ENCODE data around the gene PARVG.

PARVG gene

GRCh38 chr22:44199866-44200265, 19.1 kb downstream of the PARVG start:
- Histone ChIP-seq H3K4me1 (peaks cover 56% of the 10 kb centered on the region), H3K9ac (no peak overlapping the region), H4K20me1 (peaks cover 60% of the 10 kb centered on the region), H3K36me3 (peaks cover 11% of the 10 kb centered on the region; the same call in 1 of the 2 replicates), H3K9me3 (no peaks in the 10 kb centered on the region), H3K4me2 (peak overlapping the region; percentile 85), H3K4me3 (no peak overlapping the region), H3K27me3 (peaks cover 9% of the 10 kb centered on the region; the same call in 1 of the 2 replicates), H3K27ac (no peak overlapping the region)
- TF ChIP-seq Cebpa-rat (IDR thresholded peaks at IDR 0.05) = no peak

- peaks cover 9% of the 10 kb centered on the region; the same call in 1 of the 2 replicates for H3K27me3 ChIP-seq
- H3K9ac ChIP-seq = no peak overlapping the region
- peaks cover 56% of the 10 kb centered on the region for H3K4me1 ChIP-seq
- no peak for TF ChIP-seq Cebpa-rat (IDR thresholded peaks at IDR 0.05)
- H4K20me1 ChIP-seq = peaks cover 60% of the 10 kb centered on the region
- H3K9me3 ChIP-seq = no peaks in the 10 kb centered on the region
- H3K27ac ChIP-seq = 0 out of 2 replicates have a peak overlapping the region, but pooled peaks have one; percentile 25
- peaks cover 11% of the 10 kb centered on the region; the same call in 1 of the 2 replicates for H3K36me3 ChIP-seq
- peak overlapping the region; percentile 85 for H3K4me2 ChIP-seq
- H3K4me3 ChIP-seq = no peak overlapping the region
Measured at GRCh38 chr22:44200451-44200850, 19.7 kb downstream of the PARVG start.

- no peaks in the 10 kb centered on the region for H3K9me3 ChIP-seq
- H4K20me1 ChIP-seq = peaks cover 62% of the 10 kb centered on the region
- H3K9ac ChIP-seq = no peak overlapping the region
- H3K36me3 ChIP-seq = peaks cover 11% of the 10 kb centered on the region; the same call in 1 of the 2 replicates
- H3K4me1 ChIP-seq = peaks cover 56% of the 10 kb centered on the region
- no peak overlapping the region for H3K27ac ChIP-seq
- H3K4me2 ChIP-seq = peak overlapping the region; percentile 85
- H3K27me3 ChIP-seq = peaks cover 9% of the 10 kb centered on the region; the same call in 1 of the 2 replicates
- no peak overlapping the region for H3K4me3 ChIP-seq
- no peak for TF ChIP-seq Cebpa-rat (IDR thresholded peaks at IDR 0.05)
Measured at GRCh38 chr22:44200855-44201550, 20.3 kb downstream of the PARVG start.

GRCh38 chr22:44201665-44202064, 20.9 kb downstream of the PARVG start:
- Histone ChIP-seq H3K4me2 (peak overlapping the region; percentile 85), H3K27me3 (peaks cover 9% of the 10 kb centered on the region; the same call in 1 of the 2 replicates), H3K9ac (no peak overlapping the region), H3K4me3 (no peak overlapping the region), H3K27ac (no peak overlapping the region), H4K20me1 (peaks cover 64% of the 10 kb centered on the region), H3K4me1 (peaks cover 50% of the 10 kb centered on the region), H3K36me3 (peaks cover 11% of the 10 kb centered on the region; the same call in 1 of the 2 replicates), H3K9me3 (no peaks in the 10 kb centered on the region)
- no peak for TF ChIP-seq Cebpa-rat (IDR thresholded peaks at IDR 0.05)

- no peaks in the 10 kb centered on the region for H3K9me3 ChIP-seq
- H3K4me3 ChIP-seq = no peak overlapping the region
- no peak overlapping the region for H3K27ac ChIP-seq
- no peak for TF ChIP-seq Cebpa-rat (IDR thresholded peaks at IDR 0.05)
- peaks cover 9% of the 10 kb centered on the region; the same call in 1 of the 2 replicates for H3K27me3 ChIP-seq
- H3K36me3 ChIP-seq = peaks cover 11% of the 10 kb centered on the region; the same call in 1 of the 2 replicates
- no peak overlapping the region for H3K9ac ChIP-seq
- no peak overlapping the region for H3K4me2 ChIP-seq
- H3K4me1 ChIP-seq = peaks cover 48% of the 10 kb centered on the region
- peaks cover 64% of the 10 kb centered on the region for H4K20me1 ChIP-seq
Measured at GRCh38 chr22:44202261-44202789, 21.6 kb downstream of the PARVG start.

GRCh38 chr22:44203203-44203602, 22.5 kb downstream of the PARVG start:
- Histone ChIP-seq H3K4me3 (no peak overlapping the region), H3K9ac (no peak overlapping the region), H3K27me3 (peaks cover 9% of the 10 kb centered on the region; the same call in 1 of the 2 replicates), H3K4me1 (peaks cover 48% of the 10 kb centered on the region), H4K20me1 (peaks cover 64% of the 10 kb centered on the region), H3K4me2 (no peak overlapping the region), H3K9me3 (no peaks in the 10 kb centered on the region), H3K27ac (no peak overlapping the region), H3K36me3 (peaks cover 11% of the 10 kb centered on the region; the same call in 1 of the 2 replicates)
- TF ChIP-seq Cebpa-rat (IDR thresholded peaks at IDR 0.05) = no peak

- Histone ChIP-seq H4K20me1 (peaks cover 59% of the 10 kb centered on the region), H3K27me3 (peaks cover 9% of the 10 kb centered on the region; the same call in 1 of the 2 replicates), H3K4me3 (no peak overlapping the region), H3K4me2 (peak overlapping the region; percentile 71), H3K9me3 (peaks cover 7% of the 10 kb centered on the region; the same call in 1 of the 2 replicates), H3K9ac (no peak overlapping the region), H3K27ac (no peak overlapping the region), H3K36me3 (no peaks in the 10 kb centered on the region), H3K4me1 (peaks cover 40% of the 10 kb centered on the region)
- TF ChIP-seq Cebpa-rat (IDR thresholded peaks at IDR 0.05) = no peak
Measured at GRCh38 chr22:44204739-44205515, 24.2 kb downstream of the PARVG start.

- Histone ChIP-seq H3K27ac (no peak overlapping the region), H3K4me1 (peaks cover 32% of the 10 kb centered on the region), H3K36me3 (no peaks in the 10 kb centered on the region), H3K27me3 (peaks cover 9% of the 10 kb centered on the region; the same call in 1 of the 2 replicates), H3K4me3 (no peak overlapping the region), H3K9me3 (peaks cover 9% of the 10 kb centered on the region; the same call in 1 of the 2 replicates), H3K4me2 (peak overlapping the region; percentile 71), H4K20me1 (peaks cover 51% of the 10 kb centered on the region), H3K9ac (no peak overlapping the region)
- TF ChIP-seq Cebpa-rat (IDR thresholded peaks at IDR 0.05) = no peak
Measured at GRCh38 chr22:44205516-44206329, 25.0 kb downstream of the PARVG start.

- Histone ChIP-seq H3K27me3 (peaks cover 8% of the 10 kb centered on the region; the same call in 1 of the 2 replicates), H3K4me1 (peaks cover 26% of the 10 kb centered on the region), H3K9me3 (peaks cover 9% of the 10 kb centered on the region; the same call in 1 of the 2 replicates), H3K36me3 (no peaks in the 10 kb centered on the region), H4K20me1 (peaks cover 45% of the 10 kb centered on the region), H3K4me2 (no peak overlapping the region), H3K9ac (no peak overlapping the region), H3K4me3 (no peak overlapping the region), H3K27ac (no peak overlapping the region)
- TF ChIP-seq Cebpa-rat (IDR thresholded peaks at IDR 0.05) = no peak
Measured at GRCh38 chr22:44206330-44206645, 25.6 kb downstream of the PARVG start.
